ENCODE data around the gene SRD5A1. TPM values are rescaled to one million over a fixed set of nuclear protein-coding genes. Genes with fewer than 3 reads are reported as not detected.

The SRD5A1 gene
- total RNA-seq, 1 experiment from 2014 or later, result 24.7 TPM

DNA sequence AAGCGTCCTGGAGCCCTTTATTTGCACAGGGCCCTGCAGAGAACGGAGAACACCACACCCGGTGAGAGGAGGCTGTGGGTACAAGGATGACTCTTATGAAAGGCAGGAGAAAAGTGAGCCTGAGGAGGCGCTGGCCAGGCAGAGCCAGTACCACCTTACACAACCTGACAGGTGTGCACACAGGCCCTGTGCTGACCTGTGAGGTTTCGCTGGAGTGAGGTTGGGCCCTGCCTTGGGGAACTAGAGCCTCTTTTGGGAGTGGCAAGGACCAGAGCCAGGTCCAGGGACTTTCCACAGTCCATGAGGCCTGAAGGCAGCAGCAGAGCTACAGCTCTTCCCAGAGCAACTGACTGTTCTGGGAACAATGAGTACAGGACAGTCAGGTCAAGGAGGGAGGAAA is 3.1 kb downstream of the SRD5A1 start:
- intact Hi-C loops (cut with micrococcal nuclease), result no loop called here
- Histone ChIP-seq H3K9me3 (ENCODE audit: control insufficient read depth in 1 of 2, insufficient read depth in 1 of 2, low read depth in 1 of 2, low read length in 2 of 2) (no peaks in the 10 kb centered on the region), H3K27me3 (ENCODE audit: insufficient read depth, low read length) (no peaks in the 10 kb centered on the region), H3K4me1 (ENCODE audit: control insufficient read depth in 1 of 2, insufficient read depth in 2 of 2, low read length in 2 of 2) (peaks cover 11 to 15% of the 10 kb centered on the region in 2 experiments; a peak in 3 of 4 replicates), H3K9me2 (ENCODE audit: insufficient read depth) (no peaks in the 10 kb centered on the region), H3K4me2 (ENCODE audit: low read length) (no peak overlapping the region), H3K27ac (ENCODE audit: low read depth, low read length) (no peak overlapping the region), H4K20me1 (ENCODE audit: insufficient read depth) (peaks cover 5% of the 10 kb centered on the region; the same call in 1 of the 2 replicates), H3K36me3 (ENCODE audit: control insufficient read depth in 1 of 2, insufficient read depth in 2 of 2, low read length in 2 of 2) (peaks cover 2 to 7% of the 10 kb centered on the region in 2 experiments; a peak in 2 of 4 replicates), H3K9ac (ENCODE audit: low read length) (no peak overlapping the region), H3K79me2 (ENCODE audit: insufficient read depth, low read length) (peaks cover 85% of the 10 kb centered on the region), H2AFZ (ENCODE audit: low read depth, low read length, poor library complexity, severe bottlenecking) (no peak overlapping the region), H3K4me3 (replicated peaks in 1 of 2; ENCODE audit: low read depth in 1 of 2, low read length in 2 of 2) (no peak overlapping the region)
- CTCF ChIA-PET, result no interaction called here
- TF ChIP-seq, protein P1, sequence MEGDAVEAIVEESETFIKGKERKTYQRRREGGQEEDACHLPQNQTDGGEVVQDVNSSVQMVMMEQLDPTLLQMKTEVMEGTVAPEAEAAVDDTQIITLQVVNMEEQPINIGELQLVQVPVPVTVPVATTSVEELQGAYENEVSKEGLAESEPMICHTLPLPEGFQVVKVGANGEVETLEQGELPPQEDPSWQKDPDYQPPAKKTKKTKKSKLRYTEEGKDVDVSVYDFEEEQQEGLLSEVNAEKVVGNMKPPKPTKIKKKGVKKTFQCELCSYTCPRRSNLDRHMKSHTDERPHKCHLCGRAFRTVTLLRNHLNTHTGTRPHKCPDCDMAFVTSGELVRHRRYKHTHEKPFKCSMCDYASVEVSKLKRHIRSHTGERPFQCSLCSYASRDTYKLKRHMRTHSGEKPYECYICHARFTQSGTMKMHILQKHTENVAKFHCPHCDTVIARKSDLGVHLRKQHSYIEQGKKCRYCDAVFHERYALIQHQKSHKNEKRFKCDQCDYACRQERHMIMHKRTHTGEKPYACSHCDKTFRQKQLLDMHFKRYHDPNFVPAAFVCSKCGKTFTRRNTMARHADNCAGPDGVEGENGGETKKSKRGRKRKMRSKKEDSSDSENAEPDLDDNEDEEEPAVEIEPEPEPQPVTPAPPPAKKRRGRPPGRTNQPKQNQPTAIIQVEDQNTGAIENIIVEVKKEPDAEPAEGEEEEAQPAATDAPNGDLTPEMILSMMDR (IDR thresholded peaks at IDR 0.05 in 2 of 3, conservative IDR thresholded peaks at IDR 0.05 in 1 of 3; ENCODE audit: borderline replicate concordance in 1 of 3, insufficient read depth in 1 of 3, low read depth in 2 of 3, low read length in 2 of 3), result no peak
- TF ChIP-seq CBX3 (IDR thresholded peaks at IDR 0.05; ENCODE audit: low read depth) (no peak), EGR1 (IDR thresholded peaks at IDR 0.05; ENCODE audit: low read depth) (no peak), CEBPB (IDR thresholded peaks at IDR 0.05; ENCODE audit: low read depth) (no peak), JUND (IDR thresholded peaks at IDR 0.05) (no peak), YY1 (IDR thresholded peaks at IDR 0.05; ENCODE audit: extremely low read depth, insufficient replicate concordance, low read depth, low read length) (no peak), FOSL1 (IDR thresholded peaks at IDR 0.05; ENCODE audit: low read depth) (no peak), POLR2AphosphoS5 (IDR thresholded peaks at IDR 0.05; ENCODE audit: low read depth, low read length) (no peak), EZH2 (IDR thresholded peaks at IDR 0.05) (no peak)
- DNase-seq (ENCODE audit: low read depth, low spot score) (no peak), ATAC-seq (no peak)
- POLR2A ChIA-PET, result no interaction called here
- RAD21 ChIA-PET (ENCODE audit: low non-redundant PET in 1 of 2, low total read pairs in 2 of 2, uncharacterized antibody in 2 of 2, unreplicated experiment in 2 of 2), result no interaction called here
- BruUV-seq (replicated peaks), result no TSS peak

DNA sequence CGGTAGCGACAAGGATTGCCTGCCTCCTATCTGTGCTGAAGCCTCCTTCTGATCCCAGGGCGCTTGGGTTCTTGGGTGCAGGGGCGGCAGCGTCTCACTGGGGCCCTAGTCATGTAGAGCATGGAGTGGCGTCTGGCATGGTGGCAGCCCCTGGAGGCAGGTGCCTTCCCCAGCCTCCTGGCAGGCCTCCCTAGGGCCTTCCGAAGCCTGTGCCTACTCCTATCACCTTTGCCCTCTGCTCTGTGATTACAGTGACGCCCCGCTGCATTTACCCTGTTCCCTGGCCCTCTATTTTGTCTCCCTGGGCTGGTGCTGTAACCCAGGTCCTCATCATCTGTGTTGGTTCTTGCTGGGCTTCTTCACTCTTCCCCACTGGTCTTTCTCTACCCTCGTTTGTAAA is 3.8 kb downstream of the SRD5A1 start:
- intact Hi-C loops (cut with micrococcal nuclease), result no loop called here
- RAD21 ChIA-PET (ENCODE audit: low non-redundant PET in 1 of 2, low total read pairs in 2 of 2, uncharacterized antibody in 2 of 2, unreplicated experiment in 2 of 2), result no interaction called here

More for the DNA sequence above, 3.8 kb downstream of the SRD5A1 start:
- DNase-seq (ENCODE audit: low read depth, low spot score) (no peak), ATAC-seq (no peak)
- TF ChIP-seq CEBPB (IDR thresholded peaks at IDR 0.05; ENCODE audit: low read depth), result no peak
- no peak for TF ChIP-seq TCF7L2 (IDR thresholded peaks at IDR 0.05; ENCODE audit: borderline replicate concordance, extremely low read depth, insufficient read depth, insufficient read length)
- TF ChIP-seq POLR2AphosphoS5 (IDR thresholded peaks at IDR 0.05; ENCODE audit: low read depth, low read length), result no peak
- TF ChIP-seq, protein P2, sequence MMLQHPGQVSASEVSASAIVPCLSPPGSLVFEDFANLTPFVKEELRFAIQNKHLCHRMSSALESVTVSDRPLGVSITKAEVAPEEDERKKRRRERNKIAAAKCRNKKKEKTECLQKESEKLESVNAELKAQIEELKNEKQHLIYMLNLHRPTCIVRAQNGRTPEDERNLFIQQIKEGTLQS (IDR thresholded peaks at IDR 0.05), result no peak
- no peak for TF ChIP-seq CBX3 (IDR thresholded peaks at IDR 0.05; ENCODE audit: low read depth)
- TF ChIP-seq ZFX (IDR thresholded peaks at IDR 0.05), result no peak
- TF ChIP-seq, protein P3, sequence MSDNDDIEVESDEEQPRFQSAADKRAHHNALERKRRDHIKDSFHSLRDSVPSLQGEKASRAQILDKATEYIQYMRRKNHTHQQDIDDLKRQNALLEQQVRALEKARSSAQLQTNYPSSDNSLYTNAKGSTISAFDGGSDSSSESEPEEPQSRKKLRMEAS (IDR thresholded peaks at IDR 0.05), result no peak
- TF ChIP-seq EZH2 (IDR thresholded peaks at IDR 0.05), result no peak
- TF ChIP-seq, protein P1 (IDR thresholded peaks at IDR 0.05 in 2 of 3, conservative IDR thresholded peaks at IDR 0.05 in 1 of 3; ENCODE audit: borderline replicate concordance in 1 of 3, insufficient read depth in 1 of 3, low read depth in 2 of 3, low read length in 2 of 3), result no peak
- TF ChIP-seq SP1 (IDR thresholded peaks at IDR 0.05; ENCODE audit: low read depth), result no peak
- no peak for TF ChIP-seq RAD21 (IDR thresholded peaks at IDR 0.05; ENCODE audit: low read depth)
- no peak for TF ChIP-seq JUND (IDR thresholded peaks at IDR 0.05)
- ChIA-PET CTCF (no interaction called here), POLR2A (no interaction called here)
- Histone ChIP-seq H3K36me3 (ENCODE audit: control insufficient read depth in 1 of 2, insufficient read depth in 2 of 2, low read length in 2 of 2) (no peaks in the 10 kb centered on the region; a peak in 1 of 4 replicates), H3K9me3 (ENCODE audit: control insufficient read depth in 1 of 2, insufficient read depth in 1 of 2, low read depth in 1 of 2, low read length in 2 of 2) (no peaks in the 10 kb centered on the region), H3K79me2 (ENCODE audit: insufficient read depth, low read length) (peaks cover 78% of the 10 kb centered on the region), H3K9ac (ENCODE audit: low read length) (no peak overlapping the region), H3K27ac (ENCODE audit: low read depth, low read length) (no peak overlapping the region), H3K4me1 (ENCODE audit: control insufficient read depth in 1 of 2, insufficient read depth in 2 of 2, low read length in 2 of 2) (peaks cover 5 to 8% of the 10 kb centered on the region in 2 experiments; a peak in 3 of 4 replicates), H2AFZ (ENCODE audit: low read depth, low read length, poor library complexity, severe bottlenecking) (no peak overlapping the region), H3K9me2 (ENCODE audit: insufficient read depth) (no peaks in the 10 kb centered on the region), H3K4me2 (ENCODE audit: low read length) (no peak overlapping the region), H3K27me3 (ENCODE audit: insufficient read depth, low read length) (no peaks in the 10 kb centered on the region), H4K20me1 (ENCODE audit: insufficient read depth) (peaks cover under 1% of the 10 kb centered on the region; the same call in 1 of the 2 replicates), H3K4me3 (replicated peaks in 1 of 2; ENCODE audit: low read depth in 1 of 2, low read length in 2 of 2) (no peak overlapping the region)
- BruUV-seq (replicated peaks), result no TSS peak

Measured in HCT116 (cell line).